H1 (cell line): ENCODE measurements around the gene PPIC. TPM values are rescaled to one million over a fixed set of nuclear protein-coding genes. Genes with fewer than 3 reads are reported as not detected.

Experiments
- polyA plus RNA-seq, 7 experiments: library from polyadenylated mRNA; depleted of rRNA in 3 of 7; stranded (reverse) in 5 of 7; unstranded in 2 of 7; fragments of >200 nt in 5 of 7; fragments of 200-250 nt in 2 of 7; gene quantifications; 1 replicate in 5 of 7; 2 replicates in 1 of 7; 4 replicates in 1 of 7; pipeline versions ENCODE4 v1.2.1 to v1.2.3, GENCODE V29; 2011 to 2013; ENCODE audit warnings: missing spikeins in 2 of 7, mixed read lengths in 2 of 7
- total RNA-seq: library from RNA; stranded (reverse); fragmentation: NEBNext Ultra II Directional; extraction: Animal tissue kit (Norgen Biotek cat#: 25700); gene quantifications from 2 replicates; pipeline ENCODE4 v1.2.1, GENCODE V29; 2021
- TF ChIP-seq, protein P1 (sequence below): IDR thresholded peaks from 2 replicates; pipeline ENCODE4 v1.6.1; 2011; ENCODE audit warnings: low read depth, mild to moderate bottlenecking, low read length; ENCODE audit not compliant: insufficient read depth

Gene PPIC
- total and polyA plus RNA-seq, 2 of the 8 experiments (the other 6 are each of a cell fraction or from before 2014, with no cell fraction given): 8.5 to 10.4 TPM

DNA sequence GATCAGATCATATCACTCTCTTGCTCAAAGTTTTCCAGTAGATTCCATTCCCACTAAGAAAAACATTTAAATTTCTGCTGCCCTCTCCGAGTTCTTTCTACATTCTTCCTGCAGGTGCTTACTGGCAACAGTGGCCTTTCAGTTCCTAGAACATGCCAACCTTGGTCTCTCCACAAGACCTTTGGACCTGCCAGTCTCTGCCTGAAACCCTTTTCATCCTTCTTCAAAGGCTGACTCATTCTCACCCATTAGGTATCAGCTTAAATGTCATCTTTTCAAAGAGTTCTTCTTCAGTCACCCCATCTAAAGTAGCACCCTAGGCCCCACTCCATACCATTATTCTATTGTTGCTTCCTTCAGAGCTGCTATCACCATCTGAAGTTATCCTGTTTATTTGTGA is 21.8 kb downstream of the PPIC start (continued):
- TF ChIP-seq, protein P1, sequence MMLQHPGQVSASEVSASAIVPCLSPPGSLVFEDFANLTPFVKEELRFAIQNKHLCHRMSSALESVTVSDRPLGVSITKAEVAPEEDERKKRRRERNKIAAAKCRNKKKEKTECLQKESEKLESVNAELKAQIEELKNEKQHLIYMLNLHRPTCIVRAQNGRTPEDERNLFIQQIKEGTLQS: no peak
